ENCODE results near the gene LITAF.

Gene LITAF

DNA sequence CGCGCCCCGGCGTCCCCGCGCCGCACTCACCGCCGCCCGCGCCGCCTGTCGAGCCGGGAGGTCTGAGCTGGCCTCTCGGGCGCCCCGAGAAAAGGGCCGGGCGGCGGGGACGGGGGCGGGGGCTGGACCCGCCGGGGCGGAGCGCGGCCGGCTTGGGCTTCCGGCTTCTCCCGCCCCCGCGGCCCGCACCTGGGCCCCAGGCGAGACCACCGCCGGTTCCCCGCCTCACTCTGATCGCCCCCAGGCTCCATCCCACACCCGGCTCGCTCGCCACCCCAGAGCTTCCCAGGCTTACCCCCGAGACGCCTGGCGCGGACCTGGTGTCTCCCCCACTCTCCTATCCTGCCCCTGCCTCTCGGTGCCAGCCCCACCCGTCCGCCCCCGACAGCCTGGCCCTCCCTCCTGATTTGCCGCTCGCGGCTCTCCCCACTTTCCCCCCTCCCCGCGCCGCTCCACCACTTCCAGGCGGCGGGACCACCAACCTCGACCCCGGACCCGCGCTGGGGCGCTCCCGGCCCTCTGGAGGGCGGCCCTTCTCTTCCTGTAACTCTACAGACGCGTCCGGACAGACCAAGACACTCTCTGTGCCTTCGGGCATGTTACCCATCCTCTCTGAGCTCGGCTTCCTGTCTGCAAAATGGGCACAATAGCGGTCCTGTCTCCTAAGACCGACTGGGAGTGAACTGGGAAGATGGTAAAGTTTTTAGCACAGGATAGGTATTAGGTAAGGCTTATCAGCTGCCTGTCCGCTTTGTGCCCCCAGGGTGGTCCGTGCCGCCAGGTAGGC, at the start of gene LITAF:
LITAF (minus strand) TSS at position 64 of the 787 bp plus-strand sequence. CDS start 30,189 bp downstream, outside the sequence.
- peak; percentile 67 for DNase-seq (ENCODE audit: low read depth)
- TF ChIP-seq, protein P1, sequence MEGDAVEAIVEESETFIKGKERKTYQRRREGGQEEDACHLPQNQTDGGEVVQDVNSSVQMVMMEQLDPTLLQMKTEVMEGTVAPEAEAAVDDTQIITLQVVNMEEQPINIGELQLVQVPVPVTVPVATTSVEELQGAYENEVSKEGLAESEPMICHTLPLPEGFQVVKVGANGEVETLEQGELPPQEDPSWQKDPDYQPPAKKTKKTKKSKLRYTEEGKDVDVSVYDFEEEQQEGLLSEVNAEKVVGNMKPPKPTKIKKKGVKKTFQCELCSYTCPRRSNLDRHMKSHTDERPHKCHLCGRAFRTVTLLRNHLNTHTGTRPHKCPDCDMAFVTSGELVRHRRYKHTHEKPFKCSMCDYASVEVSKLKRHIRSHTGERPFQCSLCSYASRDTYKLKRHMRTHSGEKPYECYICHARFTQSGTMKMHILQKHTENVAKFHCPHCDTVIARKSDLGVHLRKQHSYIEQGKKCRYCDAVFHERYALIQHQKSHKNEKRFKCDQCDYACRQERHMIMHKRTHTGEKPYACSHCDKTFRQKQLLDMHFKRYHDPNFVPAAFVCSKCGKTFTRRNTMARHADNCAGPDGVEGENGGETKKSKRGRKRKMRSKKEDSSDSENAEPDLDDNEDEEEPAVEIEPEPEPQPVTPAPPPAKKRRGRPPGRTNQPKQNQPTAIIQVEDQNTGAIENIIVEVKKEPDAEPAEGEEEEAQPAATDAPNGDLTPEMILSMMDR (IDR thresholded peaks at IDR 0.05; ENCODE audit: insufficient read depth, low read depth, low read length, missing control alignments), result no peak
- peak within 1 kb of the TSS; percentile 79 for H3K4me3 ChIP-seq (ENCODE audit: low read length)

DNA sequence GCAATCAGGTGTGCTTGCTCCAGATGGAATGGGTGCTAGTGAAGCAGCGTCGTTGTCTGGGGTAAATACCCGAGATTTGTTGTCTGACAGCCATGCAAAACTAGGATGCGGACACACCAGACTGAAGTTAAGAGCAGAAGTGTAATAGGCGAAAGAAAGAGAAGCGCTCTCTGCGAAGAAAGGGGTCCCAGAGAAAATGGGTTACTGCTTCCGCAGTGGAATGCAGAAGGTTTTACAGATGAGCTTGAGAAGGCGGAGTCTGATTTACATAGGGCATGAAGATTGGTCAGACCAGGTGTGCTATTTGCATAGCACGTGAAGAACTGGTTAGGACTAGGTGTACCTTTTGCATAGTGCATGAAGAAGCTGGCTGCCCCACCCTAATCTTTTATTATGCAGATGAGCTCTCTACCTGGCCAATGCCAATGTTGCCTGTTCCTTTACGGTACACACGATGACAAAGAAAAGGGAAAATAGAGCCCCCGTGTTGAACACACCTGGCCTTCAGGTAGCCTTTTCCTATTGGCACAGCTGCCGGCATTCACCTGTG, 49.5 kb upstream of the LITAF start:
- DNase-seq (ENCODE audit: low read depth), result peak; percentile 98
- TF ChIP-seq, protein P1 (IDR thresholded peaks at IDR 0.05; ENCODE audit: insufficient read depth, low read depth, low read length, missing control alignments), result no peak
- H3K4me3 ChIP-seq (ENCODE audit: low read length), result peak overlapping the region; percentile 39

DNA sequence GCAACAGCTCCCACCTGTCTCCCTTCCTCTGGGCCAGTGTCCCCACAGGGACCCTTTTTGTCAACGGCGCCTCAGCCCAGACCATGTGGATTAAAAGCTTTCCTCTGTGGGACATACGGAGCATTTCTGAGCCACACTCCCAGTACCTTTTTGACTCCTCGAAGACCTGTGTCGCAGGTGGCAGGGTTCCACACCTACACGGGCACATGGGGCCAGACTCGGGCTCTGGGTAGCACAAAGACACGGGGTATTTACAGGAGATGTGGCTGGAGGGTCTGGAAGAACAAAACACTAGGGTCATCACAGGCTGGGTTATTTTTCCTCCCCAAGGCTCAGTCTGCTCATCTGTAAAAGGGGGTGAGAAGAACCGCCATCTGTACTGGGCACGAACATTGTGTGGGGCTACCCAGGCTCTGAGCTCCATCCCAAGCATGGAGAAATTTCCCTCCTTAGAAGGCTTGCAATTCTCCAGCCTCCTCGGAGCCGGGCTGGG, 49.0 kb upstream of the LITAF start:
- TF ChIP-seq, protein P1 (IDR thresholded peaks at IDR 0.05; ENCODE audit: insufficient read depth, low read depth, low read length, missing control alignments), result no peak
- peak overlapping the region; percentile 39 for H3K4me3 ChIP-seq (ENCODE audit: low read length)
- DNase-seq (ENCODE audit: low read depth), result no peak

- TF ChIP-seq, protein P1 (IDR thresholded peaks at IDR 0.05; ENCODE audit: insufficient read depth, low read depth, low read length, missing control alignments), result no peak
- H3K4me3 ChIP-seq (ENCODE audit: low read length), result no peak overlapping the region
- no peak for DNase-seq (ENCODE audit: low read depth)
These were observed 48.5 kb upstream of the LITAF start for GRCh38 chr16:11635113-11635652.

GRCh38 chr16:11634312-11634711, 47.6 kb upstream of the LITAF start:
- TF ChIP-seq, protein P1 (IDR thresholded peaks at IDR 0.05; ENCODE audit: insufficient read depth, low read depth, low read length, missing control alignments), result no peak
- DNase-seq (ENCODE audit: low read depth), result no peak
- no peak overlapping the region for H3K4me3 ChIP-seq (ENCODE audit: low read length)

GRCh38 chr16:11633113-11633512, 46.4 kb upstream of the LITAF start:
- no peak for DNase-seq (ENCODE audit: low read depth)
- TF ChIP-seq, protein P1 (IDR thresholded peaks at IDR 0.05; ENCODE audit: insufficient read depth, low read depth, low read length, missing control alignments), result no peak
- no peak overlapping the region for H3K4me3 ChIP-seq (ENCODE audit: low read length)
